GM19438 (cell line): Measurements from ENCODE around the gene OR2T3.
"Not testable (repeated sequence)": the region's sequence is repeated elsewhere in the genome, so short reads cannot be mapped to it uniquely, and the experiment has no call there.

Experiments
- ATAC-seq: cut with Tn5 transposase; IDR thresholded peaks from one replicate; pipeline ENCODE4 v1.9.1; 2021; ENCODE audit warnings: low read depth; ENCODE audit not compliant: unreplicated experiment

OR2T3 gene, protein sequence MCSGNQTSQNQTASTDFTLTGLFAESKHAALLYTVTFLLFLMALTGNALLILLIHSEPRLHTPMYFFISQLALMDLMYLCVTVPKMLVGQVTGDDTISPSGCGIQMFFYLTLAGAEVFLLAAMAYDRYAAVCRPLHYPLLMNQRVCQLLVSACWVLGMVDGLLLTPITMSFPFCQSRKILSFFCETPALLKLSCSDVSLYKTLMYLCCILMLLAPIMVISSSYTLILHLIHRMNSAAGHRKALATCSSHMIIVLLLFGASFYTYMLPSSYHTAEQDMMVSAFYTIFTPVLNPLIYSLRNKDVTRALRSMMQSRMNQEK

DNA sequence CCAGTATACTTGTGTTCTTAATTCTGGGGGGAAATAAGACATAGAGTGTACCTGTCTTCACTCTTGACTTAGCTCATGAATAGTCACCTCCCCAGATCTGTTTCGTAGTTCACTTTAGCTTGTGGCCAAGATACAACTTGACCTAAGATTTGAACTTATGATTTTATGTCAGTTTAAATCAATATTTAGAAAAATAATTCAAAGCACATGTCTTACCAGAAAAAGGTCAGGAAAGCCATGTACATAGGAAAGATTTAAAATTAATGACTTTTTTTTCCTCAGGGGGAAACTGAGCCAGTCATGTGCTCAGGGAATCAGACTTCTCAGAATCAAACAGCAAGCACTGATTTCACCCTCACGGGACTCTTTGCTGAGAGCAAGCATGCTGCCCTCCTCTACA lies at the start of gene OR2T3:
TSS of gene OR2T3 (plus strand) at position 301 of the 400 bp plus-strand sequence. CDS start at position 301, 0 bp downstream.
- not testable (repeated sequence) for ATAC-seq

DNA sequence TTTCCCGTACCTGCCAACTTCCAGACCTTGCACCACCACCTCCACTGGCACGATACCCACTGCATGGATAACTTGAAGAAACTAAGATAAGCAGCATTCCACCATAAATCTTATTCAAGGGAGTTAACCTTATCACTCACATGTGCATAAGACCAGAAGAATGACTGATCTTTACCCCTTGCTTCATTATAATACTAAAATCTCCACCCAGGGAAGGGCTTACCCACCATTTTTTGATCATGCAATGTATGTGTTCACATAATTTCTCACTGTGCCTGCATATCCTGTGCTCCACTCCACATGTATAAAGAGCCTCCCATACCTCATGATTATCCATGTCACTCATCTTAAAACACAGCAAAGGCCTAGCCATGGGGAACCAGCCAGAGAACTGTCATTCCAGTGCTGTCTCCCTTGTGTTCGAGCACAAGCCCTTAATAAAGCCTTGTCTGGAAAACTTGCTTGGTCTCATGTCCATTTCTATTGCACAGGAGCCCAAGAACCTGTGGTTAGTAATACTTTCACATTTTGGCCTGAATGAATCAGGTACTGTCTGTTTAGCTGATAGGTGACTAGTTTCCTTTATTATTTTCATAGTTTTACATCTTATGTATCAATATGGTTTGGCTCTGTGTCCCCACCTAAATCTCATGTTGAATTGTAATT lies 45.5 kb upstream of the OR2T3 start:
- peak; percentile 43 for ATAC-seq

DNA sequence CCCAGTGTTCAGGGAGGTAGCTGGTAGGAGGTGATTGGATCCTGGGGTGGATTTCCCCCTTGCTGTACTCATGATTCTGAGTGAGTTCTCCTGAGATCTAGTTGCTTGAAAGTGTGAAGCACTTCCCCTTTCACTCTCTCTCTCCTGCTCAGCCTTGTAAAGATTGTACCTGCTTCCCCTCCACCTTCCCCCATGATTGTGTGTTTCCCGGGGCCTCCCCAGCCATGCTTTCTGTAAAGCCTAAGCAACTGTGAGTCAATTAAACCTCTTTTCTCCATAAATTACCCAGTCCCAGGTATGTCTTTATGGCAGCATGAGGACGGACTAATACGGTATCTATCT lies 45.0 kb upstream of the OR2T3 start:
- ATAC-seq = peak; percentile 93

DNA sequence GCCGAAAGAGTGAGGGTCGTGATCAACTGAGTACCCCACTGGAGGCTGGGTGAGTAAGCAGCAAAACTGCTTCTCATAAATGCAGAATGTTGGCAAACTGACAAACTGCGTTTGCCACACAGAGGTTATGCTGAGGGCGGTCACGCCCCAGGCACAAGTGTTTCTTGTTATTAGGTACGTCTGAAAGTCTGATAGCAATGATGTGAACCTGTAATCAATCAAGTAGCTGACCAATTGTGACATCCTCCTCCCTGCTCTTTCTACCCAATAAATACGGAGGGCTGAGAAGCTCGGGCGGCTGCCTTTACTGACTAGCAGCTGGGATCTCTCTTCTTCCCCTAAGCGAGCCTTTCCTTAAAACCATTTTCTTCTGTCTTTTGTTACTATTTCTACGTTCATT lies 41.5 kb upstream of the OR2T3 start:
- ATAC-seq = not testable (repeated sequence)

DNA sequence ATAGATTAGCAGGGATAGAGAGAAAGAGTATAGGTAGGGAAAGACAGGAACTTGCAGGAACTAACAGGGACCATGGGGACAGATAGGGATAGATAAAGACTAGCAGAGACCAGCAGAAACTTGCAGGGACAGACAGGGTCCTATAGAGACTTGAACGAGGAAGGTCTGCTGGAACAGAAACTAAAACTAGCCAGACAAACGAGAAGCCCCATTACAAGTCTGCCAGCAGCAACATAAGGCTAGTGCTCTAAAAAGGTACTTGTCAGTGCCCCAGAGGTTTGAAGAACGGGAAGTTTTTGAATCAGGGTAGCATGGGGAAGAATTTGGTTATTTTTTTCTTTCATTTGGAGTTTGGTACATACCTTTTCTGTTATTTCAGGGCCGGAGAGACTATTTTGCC lies 41.0 kb upstream of the OR2T3 start:
- ATAC-seq = peak; percentile 67

DNA sequence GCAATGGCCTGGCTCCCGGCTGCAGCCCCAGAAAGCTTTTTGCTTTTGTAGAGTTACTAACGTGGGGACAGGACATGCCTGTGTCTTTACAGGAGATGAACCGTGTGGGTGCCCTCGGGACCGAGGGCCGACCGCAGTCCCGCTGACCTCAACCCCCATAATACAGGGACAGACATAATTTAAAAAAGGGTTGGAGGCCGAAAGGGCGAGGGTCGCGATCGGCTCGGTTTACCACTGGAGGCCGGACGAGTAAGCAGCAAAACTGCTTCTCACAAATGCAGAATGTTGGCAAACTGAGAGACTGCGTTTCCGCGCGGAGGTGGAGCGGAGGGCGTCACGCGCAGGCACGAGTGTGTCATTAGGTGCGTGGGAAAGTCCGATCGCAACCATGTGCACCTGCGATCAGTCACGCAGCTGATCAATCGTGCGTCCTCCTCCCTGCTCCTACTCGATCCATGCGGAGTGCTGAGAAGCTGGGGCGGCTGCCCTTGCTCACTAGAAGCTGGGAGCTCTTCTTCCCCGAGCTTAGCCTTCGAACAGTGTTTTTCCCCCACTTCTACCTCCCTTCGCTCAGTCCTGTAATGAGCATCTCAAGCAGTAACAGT lies 39.2 kb upstream of the OR2T3 start:
- not testable (repeated sequence) for ATAC-seq

DNA sequence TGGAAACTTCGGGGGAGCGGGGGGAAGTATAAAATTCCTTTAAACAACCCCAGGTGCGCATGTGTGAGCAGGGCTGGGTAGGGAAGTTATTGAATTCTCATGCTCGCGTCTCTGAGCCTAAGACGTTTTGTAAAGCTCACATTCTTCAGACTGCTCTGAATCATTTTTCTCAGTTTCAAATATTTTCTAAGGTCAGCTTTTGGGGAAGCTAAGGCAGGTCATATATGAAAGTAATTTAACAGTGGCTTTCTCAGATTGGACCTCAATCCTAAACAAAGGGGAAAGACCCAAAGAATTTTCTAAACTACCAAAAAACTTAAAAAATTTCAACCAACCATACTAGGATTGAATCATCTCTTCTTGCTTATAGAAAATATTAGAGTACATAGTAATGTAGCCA lies 38.2 kb upstream of the OR2T3 start:
- not testable (repeated sequence) for ATAC-seq

DNA sequence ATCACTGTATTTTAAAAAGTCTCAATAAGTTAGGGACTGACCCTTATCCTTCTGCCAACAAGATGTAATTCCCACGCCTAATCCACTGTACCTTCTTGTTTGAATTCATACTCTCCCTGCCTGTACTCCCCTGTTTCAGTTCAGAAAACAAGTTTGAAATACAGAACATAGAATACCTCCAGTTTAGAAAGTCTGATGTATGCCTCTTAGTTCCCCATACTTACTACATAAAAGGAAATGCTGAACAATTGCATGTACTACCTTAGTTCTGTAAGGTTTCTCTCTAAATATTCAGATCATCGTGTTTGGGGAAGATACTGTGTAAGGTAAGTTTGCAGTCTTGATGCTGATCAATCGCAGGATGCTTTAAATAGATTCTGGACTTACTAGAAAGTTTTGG lies 36.8 kb upstream of the OR2T3 start:
- not testable (repeated sequence) for ATAC-seq

DNA sequence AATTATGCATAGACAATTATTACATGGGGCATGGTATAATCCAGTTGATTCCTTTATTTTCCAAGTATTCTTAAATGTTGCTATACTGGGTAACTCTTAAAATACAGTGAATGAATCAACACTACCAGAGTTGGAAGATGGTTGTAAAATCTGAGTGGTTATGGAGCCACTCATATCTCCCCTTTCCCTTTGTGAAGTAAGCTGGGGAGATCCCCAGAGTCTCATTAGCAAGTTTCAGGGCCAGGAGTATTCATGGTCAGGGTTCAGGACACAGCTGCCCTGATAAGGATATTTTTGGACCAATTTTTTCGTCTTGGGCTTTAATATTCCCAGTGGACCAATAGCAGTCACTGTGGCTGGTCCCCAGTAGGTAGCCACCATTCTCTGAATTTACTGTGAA lies 34.5 kb upstream of the OR2T3 start:
- not testable (repeated sequence) for ATAC-seq

DNA sequence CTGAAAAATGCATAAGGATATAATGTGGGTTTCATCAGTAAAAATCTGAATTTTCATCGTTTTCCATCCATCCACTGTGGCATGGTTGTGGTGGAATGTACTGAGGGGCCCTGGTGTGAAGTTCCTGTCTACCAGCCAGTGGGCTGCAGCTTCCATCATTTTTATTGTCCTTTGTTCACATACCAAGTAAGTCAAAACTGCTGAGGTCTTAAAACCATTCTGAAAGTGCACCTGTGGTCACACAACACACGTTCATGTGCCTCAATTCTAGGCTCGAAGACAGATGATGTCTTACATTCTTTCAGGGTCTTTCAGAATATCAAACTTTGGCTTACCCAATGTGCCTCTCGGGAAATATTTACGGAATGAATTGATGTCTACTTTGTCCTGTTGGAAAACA lies 33.9 kb upstream of the OR2T3 start:
- not testable (repeated sequence) for ATAC-seq

DNA sequence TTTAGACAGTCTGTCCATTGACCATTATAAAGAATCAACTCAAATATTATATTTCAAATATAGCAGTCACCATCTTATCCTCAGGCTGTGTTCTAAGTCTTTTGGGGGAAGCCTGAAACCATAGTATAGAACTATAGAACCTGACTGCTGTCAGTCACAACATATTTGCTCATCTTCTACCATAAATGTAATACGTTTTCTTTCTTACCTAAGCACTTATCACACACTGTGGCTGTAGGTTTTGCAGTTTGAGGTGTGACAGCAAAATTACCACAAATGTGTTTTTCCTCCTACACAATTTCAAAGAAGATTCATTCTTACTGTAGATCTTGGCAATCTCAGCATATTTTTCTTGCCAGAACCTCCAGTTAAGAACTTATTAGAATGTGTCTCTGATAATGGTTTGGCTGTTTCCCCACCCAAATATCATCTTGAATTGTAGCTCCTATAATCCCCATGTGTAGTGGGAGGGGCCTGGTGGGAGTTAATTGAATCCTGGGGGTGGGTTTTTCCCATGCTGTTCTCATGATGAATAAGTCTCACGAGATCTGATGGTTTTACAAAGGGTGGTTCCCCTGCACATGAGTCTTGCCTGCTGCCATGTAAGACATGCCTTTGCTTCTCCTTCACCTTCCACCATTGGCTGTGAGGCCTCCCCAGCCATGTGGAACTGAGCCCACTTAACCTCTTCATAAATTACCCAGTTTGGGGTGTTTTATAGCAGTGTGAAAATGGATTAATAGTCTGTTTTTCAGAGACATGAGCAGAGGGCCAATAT lies 30.5 kb upstream of the OR2T3 start:
- not testable (repeated sequence) for ATAC-seq

DNA sequence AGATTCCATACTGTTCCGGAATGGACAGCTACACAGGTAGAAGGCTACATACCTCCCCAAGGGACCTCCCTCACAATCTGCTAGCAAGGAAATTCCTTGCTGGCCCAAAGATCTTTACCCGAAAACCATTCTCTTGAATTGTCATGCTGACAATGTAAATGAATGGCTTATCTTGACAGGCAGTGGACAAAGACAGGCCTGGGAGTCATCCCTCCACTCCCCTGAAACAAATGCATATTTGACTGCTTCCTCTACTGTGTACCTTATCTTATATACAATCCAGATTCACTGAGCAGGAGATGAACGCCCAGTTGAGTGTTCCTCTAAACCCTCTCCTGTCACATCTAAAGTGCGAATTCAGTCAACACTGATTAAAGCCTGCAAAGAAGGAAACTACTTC lies 28.5 kb upstream of the OR2T3 start:
- ATAC-seq = not testable (repeated sequence)

DNA sequence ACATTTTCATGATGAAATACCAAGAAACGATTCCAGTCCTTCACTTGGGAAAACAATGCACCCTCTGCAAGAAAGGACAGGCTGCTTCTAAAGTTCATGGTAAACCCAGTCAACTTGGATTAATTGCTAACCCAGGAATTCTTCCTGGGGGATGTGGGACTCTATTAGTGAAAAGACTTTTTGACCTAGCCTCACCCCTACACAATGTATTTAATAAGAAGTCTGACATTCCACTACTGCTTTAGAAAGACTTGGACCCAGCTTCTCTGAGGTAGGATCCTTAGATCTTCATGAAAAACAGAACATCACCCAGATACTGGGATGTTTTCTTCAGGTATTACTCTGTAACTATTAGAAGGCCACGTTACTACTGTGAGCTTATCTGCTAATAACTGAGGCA lies 27.8 kb upstream of the OR2T3 start, which contains the start of gene OR2T2:
TSS of gene OR2T2 (plus strand) at position 239 of the 400 bp plus-strand sequence. CDS start 7,161 bp downstream, outside the sequence.
- ATAC-seq = not testable (repeated sequence)

DNA sequence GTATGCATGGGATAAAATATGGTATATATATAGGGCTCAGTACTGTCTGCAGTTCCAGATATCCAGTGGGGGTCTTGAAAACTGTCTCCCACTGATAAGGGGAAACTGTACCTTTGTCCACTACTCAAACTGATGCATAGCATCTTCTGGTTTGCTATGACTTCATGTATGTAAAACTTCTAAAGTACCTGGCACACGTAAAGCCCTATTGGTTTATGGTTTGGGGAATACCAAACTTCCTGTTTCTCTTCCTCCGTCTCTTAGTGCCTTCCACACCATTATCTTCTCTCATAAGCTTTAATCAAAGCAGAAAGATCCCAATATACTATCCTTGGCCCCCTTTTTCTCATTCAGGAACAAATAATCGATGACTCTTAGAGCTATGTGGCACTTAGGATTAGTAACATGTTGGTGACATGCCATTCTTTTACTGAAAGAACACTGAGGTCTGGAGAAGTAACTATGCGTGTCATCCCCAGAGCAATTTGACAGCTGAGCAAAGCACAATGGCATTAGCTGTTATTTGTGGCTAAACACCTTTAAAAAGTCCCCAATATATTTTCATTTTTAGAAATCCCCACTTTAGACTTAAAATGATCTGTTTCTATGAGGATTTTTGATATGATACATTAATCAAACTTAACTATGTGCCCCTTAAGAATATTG lies 24.6 kb upstream of the OR2T3 start:
- ATAC-seq = peak; percentile 43

DNA sequence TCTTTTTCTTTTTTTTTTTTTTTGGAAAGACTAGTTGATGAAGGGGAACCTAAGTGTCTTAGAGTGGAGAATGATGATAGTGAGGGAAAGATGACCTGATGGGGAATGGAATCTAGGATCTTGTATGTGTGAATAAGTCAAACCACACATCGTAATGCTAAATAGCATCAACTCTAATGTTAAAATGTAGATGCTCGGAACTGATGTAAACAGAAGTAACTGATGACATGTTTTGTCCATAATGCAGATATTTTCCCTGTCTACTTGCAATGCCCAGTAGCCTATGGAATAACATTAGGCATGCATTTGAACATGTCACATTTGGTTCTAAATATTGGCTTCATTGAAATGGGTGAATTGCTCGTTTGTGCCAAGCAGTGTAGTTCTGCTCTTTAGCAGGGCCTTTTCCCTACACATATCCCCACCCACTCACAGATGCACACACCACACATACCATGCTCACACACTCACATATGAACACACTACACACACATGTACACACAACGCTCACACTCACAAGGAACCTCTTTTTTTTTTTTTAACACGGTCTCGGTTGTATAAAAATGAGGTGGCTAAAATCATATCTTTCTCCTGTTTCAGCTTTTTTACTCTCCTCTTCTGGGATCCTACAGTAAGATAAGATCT lies 23.2 kb upstream of the OR2T3 start:
- ATAC-seq = not testable (repeated sequence)

DNA sequence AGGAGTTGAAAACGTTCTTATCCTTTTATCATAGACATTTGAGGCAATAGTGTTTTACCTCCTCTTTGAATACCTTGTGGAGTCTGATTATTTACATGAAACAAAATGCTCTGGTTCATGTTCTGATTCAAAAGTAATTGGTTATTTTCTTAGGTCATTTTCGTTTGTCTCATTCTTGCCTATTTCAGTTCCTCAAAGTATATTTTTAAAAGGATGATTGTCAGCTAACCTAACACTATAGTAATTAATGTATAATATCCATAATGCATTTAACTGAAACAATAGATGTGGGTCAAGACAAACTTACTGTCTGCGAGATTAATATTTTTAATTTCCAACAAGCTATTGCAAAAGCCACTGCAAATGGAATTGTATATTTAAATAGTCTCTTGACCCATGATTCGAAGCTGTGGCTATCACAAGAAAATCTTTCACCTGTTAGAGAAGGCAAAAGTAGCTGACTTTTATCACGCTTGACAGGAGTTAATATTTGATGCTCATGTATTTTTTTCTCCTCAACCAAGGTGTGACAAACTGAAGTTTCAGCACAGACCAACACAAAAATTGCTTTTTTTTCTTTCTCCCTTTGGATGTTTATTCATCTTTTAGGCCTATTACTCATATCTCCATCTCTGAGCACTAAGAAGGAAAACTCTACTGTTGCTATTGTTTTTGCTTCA lies 22.5 kb upstream of the OR2T3 start:
- ATAC-seq = peak; percentile 52

DNA sequence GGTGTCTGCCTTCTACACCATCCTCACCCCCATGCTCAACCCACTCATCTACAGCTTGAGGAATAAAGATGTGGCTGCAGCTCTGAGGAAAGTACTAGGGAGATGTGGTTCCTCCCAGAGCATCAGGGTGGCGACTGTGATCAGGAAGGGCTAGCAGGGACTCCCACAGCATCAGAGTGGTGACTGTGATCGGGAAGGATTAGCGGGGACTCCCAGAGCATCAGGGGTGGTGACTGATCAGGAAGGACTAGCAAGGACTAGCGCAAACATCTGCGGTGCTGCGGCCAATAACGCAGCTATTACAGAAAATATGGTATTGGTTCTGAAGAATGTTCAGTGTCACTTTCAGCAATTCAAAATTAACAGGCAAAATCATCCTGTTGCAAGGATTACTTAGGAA lies 19.5 kb upstream of the OR2T3 start:
- not testable (repeated sequence) for ATAC-seq

DNA sequence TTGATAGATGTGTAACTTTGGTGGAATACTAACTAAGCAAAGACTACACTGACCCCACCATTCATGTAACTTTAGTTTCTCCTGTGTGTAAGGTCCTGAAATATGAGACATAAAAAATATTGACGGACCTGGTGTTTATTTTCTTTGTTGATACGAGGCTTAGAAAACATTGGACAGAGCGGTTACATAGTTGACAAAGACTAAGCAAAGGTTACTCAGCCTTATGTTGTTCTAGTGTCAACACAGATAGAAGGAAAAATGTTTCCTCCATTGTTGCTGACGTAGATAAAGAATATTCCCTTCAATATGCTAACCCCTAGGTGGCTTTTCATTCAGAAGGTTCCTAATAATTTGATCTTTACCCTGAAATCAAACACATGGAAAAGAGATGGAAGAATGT lies 18.1 kb upstream of the OR2T3 start:
- ATAC-seq = not testable (repeated sequence)

DNA sequence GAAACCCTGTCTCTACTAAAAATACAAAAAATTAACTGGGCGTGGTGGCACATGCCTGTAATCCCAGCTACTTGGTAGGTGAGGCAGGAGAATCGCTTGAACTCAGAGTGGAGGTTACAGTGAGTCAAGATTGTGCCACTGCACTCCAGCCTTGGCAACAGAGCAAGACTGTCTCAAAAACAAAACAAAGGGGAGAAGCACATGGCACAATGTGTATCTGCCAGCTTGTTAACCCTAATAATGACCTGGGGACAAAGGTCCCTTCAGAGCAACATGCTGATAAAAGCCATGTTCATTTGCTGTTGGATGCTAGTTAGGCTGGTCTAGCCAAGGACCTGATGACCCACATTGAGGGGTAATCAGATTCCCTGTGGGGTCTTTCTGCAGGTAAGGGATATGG lies 16.5 kb upstream of the OR2T3 start:
- ATAC-seq = not testable (repeated sequence)
